ENCODE measurements around the gene DNTT. TPM values are rescaled to one million over a fixed set of nuclear protein-coding genes. Genes with fewer than 3 reads are reported as not detected.

The DNTT gene
- total and polyA plus RNA-seq, 2 of the 13 experiments (the other 11 are each of a cell fraction or from before 2014, with no cell fraction given), result not detected

- TF ChIP-seq ZNF784 (CRISPR knock-in tag; IDR thresholded peaks at IDR 0.05; ENCODE audit: borderline replicate concordance) (no peak), SP1 (IDR thresholded peaks at IDR 0.05) (no peak), SP1 (CRISPR knock-in tag; IDR thresholded peaks at IDR 0.05) (no peak), NR0B2 (CRISPR knock-in tag; IDR thresholded peaks at IDR 0.05) (no peak), EP300 (IDR thresholded peaks at IDR 0.05; ENCODE audit: low read depth in 2 of 2, low read length in 2 of 2) (no peak), EP300 (CRISPR knock-in tag; IDR thresholded peaks at IDR 0.05; ENCODE audit: borderline replicate concordance) (no peak), YEATS4 (CRISPR knock-in tag; IDR thresholded peaks at IDR 0.05; ENCODE audit: borderline replicate concordance) (no peak), HMGXB3 (CRISPR knock-in tag; IDR thresholded peaks at IDR 0.05; ENCODE audit: borderline replicate concordance) (no peak), TERF1 (CRISPR knock-in tag; IDR thresholded peaks at IDR 0.05) (no peak), ARID3A (IDR thresholded peaks at IDR 0.05; ENCODE audit: low read depth, low read length) (no peak)
Observed at GRCh38 chr10:96275685-96276418, 28.4 kb upstream of the DNTT start (continued).
